ENCODE data around the gene BBS5.
"Not testable (repeated sequence)": the region's sequence is repeated elsewhere in the genome, so short reads cannot be mapped to it uniquely, and the experiment has no call there.

BBS5 gene

DNA sequence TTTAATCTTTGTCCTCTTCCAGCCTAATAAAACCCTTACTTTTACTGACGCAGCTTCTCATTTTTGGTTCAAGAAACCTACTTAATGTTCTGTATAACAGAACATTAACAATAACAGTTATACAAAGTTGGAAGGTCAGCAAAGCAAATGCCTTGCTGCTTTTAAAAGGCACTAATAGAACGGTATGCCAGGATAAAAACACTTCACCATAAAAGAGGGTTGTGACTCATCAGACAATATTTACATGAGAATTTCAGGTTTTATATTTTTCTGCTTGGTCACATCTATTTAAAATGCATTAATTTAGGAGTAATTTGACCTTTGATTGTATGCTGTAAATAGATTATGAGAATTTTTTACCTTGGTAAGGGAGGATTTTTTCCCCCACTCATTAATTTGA lies 33.2 kb downstream of the BBS5 start:
- no peak overlapping the region for H3K27ac ChIP-seq (ENCODE audit: low read depth, low read length)
- no peaks in the 10 kb centered on the region for H3K36me3 ChIP-seq (ENCODE audit: insufficient read depth, low read length)
- H3K27me3 ChIP-seq (ENCODE audit: insufficient read depth, low read length), result no peaks in the 10 kb centered on the region
- WGBS, result 92% methylated on average over 2 of the region's 2 CpGs
- H3K4me1 ChIP-seq (ENCODE audit: insufficient read depth, low read length), result peaks cover 12% of the 10 kb centered on the region; the same call in 1 of the 2 replicates
- H3K9me3 ChIP-seq (ENCODE audit: insufficient read depth, low read depth, low read length), result no peaks in the 10 kb centered on the region
- no peak overlapping the region for H3K4me3 ChIP-seq (ENCODE audit: low read length)
- H3K9ac ChIP-seq (ENCODE audit: low read depth, low read length), result no peak overlapping the region

DNA sequence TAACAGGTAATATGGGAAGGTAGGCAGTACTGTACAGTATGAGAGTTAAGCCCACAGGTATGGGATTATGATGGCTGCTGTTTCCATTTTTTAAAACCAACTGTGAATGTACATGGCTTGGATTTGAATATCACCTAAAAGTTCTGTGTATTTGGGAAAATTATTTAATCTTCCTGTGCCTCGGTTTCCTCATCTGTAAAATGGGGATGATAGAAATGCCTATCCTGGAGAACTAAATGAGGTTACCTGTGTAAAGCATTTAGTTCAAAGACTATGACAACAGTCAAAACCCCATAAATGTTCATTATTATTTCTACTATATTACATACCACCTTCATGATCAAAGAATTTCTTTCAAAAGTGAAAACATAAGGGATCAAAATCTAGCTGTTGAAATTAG lies 33.8 kb downstream of the BBS5 start:
- Histone ChIP-seq H3K4me3 (ENCODE audit: low read length) (no peak overlapping the region), H3K27me3 (ENCODE audit: insufficient read depth, low read length) (no peaks in the 10 kb centered on the region), H3K9ac (ENCODE audit: low read depth, low read length) (no peak overlapping the region), H3K9me3 (ENCODE audit: insufficient read depth, low read depth, low read length) (no peaks in the 10 kb centered on the region), H3K4me1 (ENCODE audit: insufficient read depth, low read length) (peaks cover 12% of the 10 kb centered on the region; the same call in 1 of the 2 replicates), H3K36me3 (ENCODE audit: insufficient read depth, low read length) (no peaks in the 10 kb centered on the region), H3K27ac (ENCODE audit: low read depth, low read length) (no peak overlapping the region)
- 100% methylated on average over 1 of the region's 1 CpG for WGBS

DNA sequence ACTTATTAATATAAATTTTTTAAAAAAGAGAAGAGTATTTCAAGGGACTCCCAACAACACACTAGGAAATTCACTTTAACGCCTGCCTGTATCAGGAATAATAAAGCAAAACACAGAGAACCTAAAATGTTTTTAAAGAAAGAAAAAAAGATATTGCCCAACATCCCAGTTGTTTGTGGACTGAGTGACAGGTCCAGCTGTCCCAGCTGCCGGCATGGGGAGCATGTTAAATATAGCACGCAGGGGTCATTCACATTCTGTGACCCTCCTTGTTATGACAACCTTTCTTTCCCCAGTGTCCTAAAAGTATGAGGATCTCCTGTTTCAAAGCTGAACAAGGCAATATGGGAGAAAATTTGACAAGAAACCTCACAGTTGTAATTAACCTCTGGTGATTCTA lies 34.6 kb downstream of the BBS5 start:
- no peak overlapping the region for H3K9ac ChIP-seq (ENCODE audit: low read depth, low read length)
- 94% methylated on average over 2 of the region's 3 CpGs for WGBS
- H3K27ac ChIP-seq (ENCODE audit: low read depth, low read length), result no peak overlapping the region

DNA sequence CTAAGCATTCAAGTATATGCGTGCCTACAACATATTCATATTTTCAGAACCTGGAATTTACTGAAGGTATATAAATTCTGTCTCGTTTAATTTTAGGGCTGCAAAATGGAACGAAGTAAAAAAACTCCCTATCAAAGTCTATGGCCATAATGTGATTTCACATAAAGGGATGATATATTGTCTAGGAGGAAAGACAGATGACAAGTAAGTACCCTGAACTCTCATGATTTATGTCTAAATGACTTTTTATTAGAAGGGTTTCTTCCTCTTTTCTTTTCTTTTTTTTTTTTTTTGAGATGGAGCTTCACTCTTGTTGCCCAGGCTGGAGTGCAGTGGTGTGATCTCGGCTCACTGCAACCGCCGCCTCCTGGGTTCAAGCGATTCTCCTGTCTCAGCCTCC lies 35.5 kb downstream of the BBS5 start:
- not testable (repeated sequence) for H3K27me3 ChIP-seq (ENCODE audit: insufficient read depth, low read length); H3K36me3 ChIP-seq (ENCODE audit: insufficient read depth, low read length); H3K9ac ChIP-seq (ENCODE audit: low read depth, low read length); H3K9me3 ChIP-seq (ENCODE audit: insufficient read depth, low read depth, low read length); H3K27ac ChIP-seq (ENCODE audit: low read depth, low read length); H3K4me3 ChIP-seq (ENCODE audit: low read length); H3K4me1 ChIP-seq (ENCODE audit: insufficient read depth, low read length)
- 97% methylated on average over 4 of the region's 7 CpGs for WGBS

More for the DNA sequence above, 34.6 kb downstream of the BBS5 start:
- Histone ChIP-seq H3K36me3 (ENCODE audit: insufficient read depth, low read length) (no peaks in the 10 kb centered on the region), H3K27me3 (ENCODE audit: insufficient read depth, low read length) (no peaks in the 10 kb centered on the region), H3K4me1 (ENCODE audit: insufficient read depth, low read length) (peaks cover 12% of the 10 kb centered on the region; the same call in 1 of the 2 replicates), H3K9me3 (ENCODE audit: insufficient read depth, low read depth, low read length) (no peaks in the 10 kb centered on the region), H3K4me3 (ENCODE audit: low read length) (no peak overlapping the region)

DNA sequence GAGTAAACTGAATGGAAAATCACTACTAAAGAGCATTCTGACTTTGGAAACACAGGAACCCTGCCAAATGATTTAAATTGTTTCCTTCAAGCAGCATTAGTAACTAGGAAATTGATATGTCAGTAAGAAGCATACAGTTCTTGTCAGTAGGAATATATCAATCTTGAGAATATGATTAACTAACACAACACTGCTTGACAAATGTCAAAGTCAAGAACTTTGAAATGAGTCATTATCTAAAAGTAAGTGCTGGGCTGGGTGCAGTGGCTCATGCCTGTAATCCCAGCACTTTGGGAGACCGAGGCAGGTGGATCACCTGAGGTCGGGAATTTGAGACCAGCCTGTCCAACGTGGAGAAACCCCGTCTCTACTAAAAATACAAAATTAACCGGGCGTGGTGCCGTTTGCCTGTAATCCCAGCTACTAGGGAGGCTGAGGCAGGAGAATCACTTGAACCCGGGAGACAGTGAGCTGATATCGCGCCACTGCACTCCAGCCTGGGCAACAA lies 37.2 kb downstream of the BBS5 start:
- not testable (repeated sequence) for H3K4me3 ChIP-seq (ENCODE audit: low read length); H3K9me3 ChIP-seq (ENCODE audit: insufficient read depth, low read depth, low read length); H3K9ac ChIP-seq (ENCODE audit: low read depth, low read length); H3K4me1 ChIP-seq (ENCODE audit: insufficient read depth, low read length); H3K27me3 ChIP-seq (ENCODE audit: insufficient read depth, low read length); H3K36me3 ChIP-seq (ENCODE audit: insufficient read depth, low read length); H3K27ac ChIP-seq (ENCODE audit: low read depth, low read length)
- 93% methylated on average over 10 of the region's 10 CpGs for WGBS

DNA sequence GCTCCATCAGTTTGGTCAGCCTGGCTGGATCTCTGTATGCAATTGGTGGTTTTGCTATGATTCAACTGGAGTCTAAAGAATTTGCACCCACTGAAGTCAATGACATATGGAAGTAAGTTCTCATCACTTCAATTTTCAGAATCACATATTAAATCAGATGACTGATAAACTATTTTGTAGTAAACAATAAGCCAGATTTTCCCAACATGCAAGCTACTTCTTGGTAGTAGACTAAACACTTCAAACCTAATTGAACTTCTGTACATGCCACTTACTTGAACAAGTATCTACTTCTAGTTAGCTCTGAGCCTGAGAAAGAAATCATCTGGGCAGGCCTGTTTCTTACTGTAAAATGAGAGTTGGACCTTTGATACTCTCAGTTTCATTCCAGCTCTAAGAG lies 41.6 kb downstream of the BBS5 start:
- H3K27me3 ChIP-seq (ENCODE audit: insufficient read depth, low read length), result no peaks in the 10 kb centered on the region
- H3K9ac ChIP-seq (ENCODE audit: low read depth, low read length), result no peak overlapping the region
- H3K4me3 ChIP-seq (ENCODE audit: low read length), result no peak overlapping the region
- H3K36me3 ChIP-seq (ENCODE audit: insufficient read depth, low read length), result no peaks in the 10 kb centered on the region
- H3K27ac ChIP-seq (ENCODE audit: low read depth, low read length), result no peak overlapping the region
- H3K9me3 ChIP-seq (ENCODE audit: insufficient read depth, low read depth, low read length), result no peaks in the 10 kb centered on the region
- H3K4me1 ChIP-seq (ENCODE audit: insufficient read depth, low read length), result no peaks in the 10 kb centered on the region

DNA sequence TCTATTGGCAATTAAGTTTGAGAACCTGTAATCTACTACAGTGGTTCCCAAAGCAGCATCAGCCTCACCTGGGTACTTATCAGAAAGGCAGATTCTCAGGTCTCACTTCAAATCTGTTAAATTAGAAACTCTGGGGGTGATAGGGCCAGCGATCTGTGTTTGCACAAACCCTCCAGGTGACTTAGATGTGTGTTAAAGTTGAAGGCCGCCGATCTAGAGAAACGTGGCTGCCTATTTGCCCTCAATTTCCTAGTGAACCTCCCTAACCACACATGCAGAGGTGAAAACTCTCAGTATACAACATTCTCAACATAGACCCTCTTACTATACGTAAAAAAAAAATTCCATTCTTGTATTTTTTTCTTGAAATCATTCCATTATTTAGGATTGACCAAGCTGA lies 44.4 kb downstream of the BBS5 start:
- H3K9me3 ChIP-seq (ENCODE audit: insufficient read depth, low read depth, low read length), result no peaks in the 10 kb centered on the region

DNA sequence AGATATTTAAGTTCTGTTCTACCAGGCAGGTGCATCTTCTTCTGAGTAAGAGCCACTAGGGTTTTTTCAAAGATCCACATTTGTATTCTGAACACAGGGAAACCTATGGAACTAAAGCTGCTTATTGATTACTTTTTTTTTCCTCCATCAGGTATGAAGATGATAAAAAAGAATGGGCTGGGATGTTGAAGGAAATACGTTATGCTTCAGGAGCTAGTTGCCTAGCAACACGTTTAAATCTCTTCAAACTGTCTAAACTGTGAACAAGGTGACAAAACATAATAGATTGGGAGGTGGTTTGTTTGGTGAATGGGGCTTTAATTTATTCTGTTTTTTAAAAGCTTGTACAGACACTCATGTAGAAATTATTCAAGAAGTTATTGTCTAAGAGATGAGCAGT lies 46.1 kb downstream of the BBS5 start:
- Histone ChIP-seq H3K27ac (ENCODE audit: low read depth, low read length) (no peak overlapping the region), H3K4me1 (ENCODE audit: insufficient read depth, low read length) (no peaks in the 10 kb centered on the region), H3K27me3 (ENCODE audit: insufficient read depth, low read length) (no peaks in the 10 kb centered on the region), H3K9me3 (ENCODE audit: insufficient read depth, low read depth, low read length) (no peaks in the 10 kb centered on the region), H3K36me3 (ENCODE audit: insufficient read depth, low read length) (peaks cover 30% of the 10 kb centered on the region), H3K4me3 (ENCODE audit: low read length) (no peak overlapping the region), H3K9ac (ENCODE audit: low read depth, low read length) (no peak overlapping the region)
- 89% methylated on average over 2 of the region's 2 CpGs for WGBS

More for the DNA sequence above, 44.4 kb downstream of the BBS5 start:
- H3K9ac ChIP-seq (ENCODE audit: low read depth, low read length), result no peak overlapping the region
- no peaks in the 10 kb centered on the region for H3K4me1 ChIP-seq (ENCODE audit: insufficient read depth, low read length)
- H3K36me3 ChIP-seq (ENCODE audit: insufficient read depth, low read length), result peaks cover 13% of the 10 kb centered on the region
- WGBS, result 42% methylated on average over 2 of the region's 5 CpGs
- no peaks in the 10 kb centered on the region for H3K27me3 ChIP-seq (ENCODE audit: insufficient read depth, low read length)
- H3K4me3 ChIP-seq (ENCODE audit: low read length), result no peak overlapping the region
- no peak overlapping the region for H3K27ac ChIP-seq (ENCODE audit: low read depth, low read length)

DNA sequence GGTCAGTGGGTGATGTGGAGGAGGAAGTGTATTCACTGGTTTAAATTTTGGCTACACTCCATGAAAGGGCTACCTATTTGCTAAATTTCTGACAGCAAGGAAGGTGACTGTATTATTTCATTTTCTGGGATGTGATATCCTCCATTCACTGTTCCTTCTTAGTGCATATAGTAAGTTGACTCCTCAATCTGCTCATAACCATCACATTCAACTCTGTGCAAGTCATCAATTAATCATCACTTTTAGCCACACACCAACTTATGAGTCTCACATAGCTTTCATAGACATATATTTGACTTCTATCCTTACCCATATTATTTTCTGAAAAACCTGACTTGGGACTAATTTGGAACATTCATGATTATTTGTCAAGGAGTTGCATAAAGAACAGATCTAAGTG lies 47.2 kb downstream of the BBS5 start:
- Histone ChIP-seq H3K4me1 (ENCODE audit: insufficient read depth, low read length) (no peaks in the 10 kb centered on the region), H3K27ac (ENCODE audit: low read depth, low read length) (no peak overlapping the region), H3K9ac (ENCODE audit: low read depth, low read length) (no peak overlapping the region), H3K27me3 (ENCODE audit: insufficient read depth, low read length) (no peaks in the 10 kb centered on the region), H3K9me3 (ENCODE audit: insufficient read depth, low read depth, low read length) (no peaks in the 10 kb centered on the region), H3K36me3 (ENCODE audit: insufficient read depth, low read length) (peaks cover 40% of the 10 kb centered on the region), H3K4me3 (ENCODE audit: low read length) (no peak overlapping the region)

DNA sequence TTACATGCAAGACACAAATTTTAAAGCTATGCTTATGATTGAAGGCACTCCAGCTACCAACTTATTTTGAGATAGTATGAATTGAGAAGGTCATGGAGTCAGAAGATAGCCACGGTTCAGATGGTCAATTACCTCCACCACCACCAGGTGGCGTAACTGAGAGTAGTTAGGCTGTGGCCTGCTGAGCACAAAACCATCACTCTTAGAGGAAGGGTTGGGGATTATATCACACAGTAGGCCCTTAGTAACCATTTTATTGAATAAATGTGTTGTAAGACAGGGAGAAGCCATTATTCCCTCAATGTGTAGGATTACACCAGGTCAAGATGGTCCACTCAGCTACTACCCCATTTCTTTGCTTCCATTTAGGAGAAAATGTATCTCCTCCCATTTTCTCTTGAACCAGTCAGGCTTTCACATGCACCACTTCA lies 49.0 kb downstream of the BBS5 start:
- no peak overlapping the region for H3K9ac ChIP-seq (ENCODE audit: low read depth, low read length)
- H3K9me3 ChIP-seq (ENCODE audit: insufficient read depth, low read depth, low read length), result no peaks in the 10 kb centered on the region
- H3K27me3 ChIP-seq (ENCODE audit: insufficient read depth, low read length), result no peaks in the 10 kb centered on the region
- no CpG with 5 or more reads among the region's 2 CpGs for WGBS
- H3K27ac ChIP-seq (ENCODE audit: low read depth, low read length), result no peak overlapping the region
- peaks cover 51% of the 10 kb centered on the region for H3K36me3 ChIP-seq (ENCODE audit: insufficient read depth, low read length)
- no peaks in the 10 kb centered on the region for H3K4me1 ChIP-seq (ENCODE audit: insufficient read depth, low read length)
- H3K4me3 ChIP-seq (ENCODE audit: low read length), result no peak overlapping the region

DNA sequence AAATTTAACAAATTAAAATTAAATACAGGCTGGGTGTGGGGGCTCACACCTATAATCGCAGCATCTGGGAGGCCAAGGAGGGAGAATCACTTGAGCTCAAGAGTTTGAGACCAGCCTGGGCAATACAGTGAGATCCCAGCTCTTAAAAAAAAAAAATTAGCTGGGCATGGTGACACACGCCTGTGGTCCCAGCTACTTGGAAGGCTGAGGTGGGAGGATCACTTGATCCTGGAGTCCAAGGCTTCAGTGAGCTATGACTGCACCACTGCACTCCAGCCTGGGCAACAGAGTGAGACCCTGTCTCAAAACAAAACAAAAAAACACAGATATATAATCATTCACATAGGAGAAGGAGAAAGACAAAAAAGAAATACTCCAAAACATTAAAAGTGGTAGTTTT lies 60.2 kb downstream of the BBS5 start:
- 94% methylated on average over 2 of the region's 2 CpGs for WGBS
- H3K27me3 ChIP-seq (ENCODE audit: insufficient read depth, low read length); H3K9ac ChIP-seq (ENCODE audit: low read depth, low read length); H3K9me3 ChIP-seq (ENCODE audit: insufficient read depth, low read depth, low read length); H3K4me1 ChIP-seq (ENCODE audit: insufficient read depth, low read length); H3K4me3 ChIP-seq (ENCODE audit: low read length); H3K27ac ChIP-seq (ENCODE audit: low read depth, low read length): not testable (repeated sequence)
- H3K36me3 ChIP-seq (ENCODE audit: insufficient read depth, low read length), result peaks cover 82% of the 10 kb centered on the region

DNA sequence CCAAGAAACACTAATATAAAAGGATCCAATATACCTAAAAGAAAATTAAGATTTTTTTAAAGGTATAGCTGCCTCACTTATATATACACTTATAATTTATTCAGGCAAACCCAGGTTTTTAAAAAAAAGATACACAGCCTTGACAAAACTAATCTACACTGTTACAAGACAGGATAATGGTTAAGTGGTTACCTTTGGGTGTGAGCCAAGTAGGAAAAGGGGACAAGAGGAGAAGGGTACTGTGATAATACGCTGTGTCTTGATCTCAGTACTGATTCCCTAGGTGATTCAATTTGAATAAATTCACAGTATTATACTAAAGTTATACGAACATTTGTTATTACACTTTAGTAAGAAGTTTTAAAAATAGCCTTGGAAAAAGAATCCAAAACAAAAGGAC lies 60.9 kb downstream of the BBS5 start:
- Histone ChIP-seq H3K9ac (ENCODE audit: low read depth, low read length) (no peak overlapping the region), H3K4me3 (ENCODE audit: low read length) (no peak overlapping the region), H3K27me3 (ENCODE audit: insufficient read depth, low read length) (no peaks in the 10 kb centered on the region), H3K36me3 (ENCODE audit: insufficient read depth, low read length) (peaks cover 89% of the 10 kb centered on the region), H3K27ac (ENCODE audit: low read depth, low read length) (no peak overlapping the region), H3K4me1 (ENCODE audit: insufficient read depth, low read length) (no peaks in the 10 kb centered on the region), H3K9me3 (ENCODE audit: insufficient read depth, low read depth, low read length) (no peaks in the 10 kb centered on the region)
- WGBS, result no CpG with 5 or more reads among the region's 2 CpGs
